IMR-90 (cell line): ENCODE measurements around the gene PLCD1. TPM values are rescaled to one million over a fixed set of nuclear protein-coding genes. Genes with fewer than 3 reads are reported as not detected.

ENCODE experiments used
- ATAC-seq: fragments of 200-7000 bp; cut with Tn5 transposase; 2 replicates; pipeline ENCODE4 v1.9.1; 2020; ENCODE audit warnings: low read depth, mild to moderate bottlenecking, moderate library complexity
- BruUV-seq: library from RNA; stranded (reverse); fragments of 400-500 nt; replicated peaks from 2 replicates; lab custom pipeline; 2021; lab: Mats Ljungman, UMichigan
- CTCF ChIA-PET: fragments of 300-600 bp; formaldehyde crosslinking; extraction: SDS; loops from one replicate; lab custom pipeline; 2021; ENCODE audit warnings: antibody characterized with exemption; lab: Yijun Ruan, JAX
- POLR2A ChIA-PET: fragments of 300-600 bp; sonication (Branson Sonifier 250); formaldehyde crosslinking; loops from one replicate; lab custom pipeline; 2022; ENCODE audit warnings: antibody characterized with exemption; ENCODE audit not compliant: unreplicated experiment; lab: Charles Lee
- DNase-seq: peaks from one replicate; pipeline ENCODE4 v3.0.0; 2013
- H2AFZ ChIP-seq: replicated peaks from 2 replicates; pipeline ENCODE3; 2013; ENCODE audit warnings: low read length, mild to moderate bottlenecking; ENCODE audit not compliant: poor library complexity
- H2AK5ac ChIP-seq: 2 replicates; pipeline ENCODE4 v1.6.1; 2013; ENCODE audit warnings: low read depth, low read length, inconsistent platforms
- H2AK9ac ChIP-seq: replicated peaks from 2 replicates; pipeline ENCODE3; 2013; ENCODE audit warnings: mild to moderate bottlenecking, low read depth, low read length, moderate library complexity; ENCODE audit not compliant: poor library complexity
- H2BK120ac ChIP-seq: 2 replicates; pipeline ENCODE4 v1.6.1; 2013; ENCODE audit warnings: low read depth, low read length, inconsistent platforms
- H2BK15ac ChIP-seq: 3 replicates; pipeline ENCODE4 v1.6.1; 2013; ENCODE audit warnings: low read depth, low read length, inconsistent platforms
- H2BK20ac ChIP-seq: 2 replicates; pipeline ENCODE4 v1.6.1; 2013; ENCODE audit warnings: low read depth, mild to moderate bottlenecking, inconsistent platforms, low read length, moderate library complexity
- H2BK5ac ChIP-seq: 2 replicates; pipeline ENCODE4 v1.6.1; 2013; ENCODE audit warnings: mild to moderate bottlenecking, low read depth, low read length, inconsistent platforms; ENCODE audit not compliant: poor library complexity, severe bottlenecking
- H3K14ac ChIP-seq: replicated peaks from 2 replicates; pipeline ENCODE4 v1.6.1; 2013; ENCODE audit warnings: low read depth, low read length, inconsistent platforms
- H3K18ac ChIP-seq: 2 replicates; pipeline ENCODE4 v1.6.1; 2013; ENCODE audit warnings: low read depth, low read length, control low read depth
- H3K23ac ChIP-seq: 2 replicates; pipeline ENCODE4 v1.6.1; 2013; ENCODE audit warnings: low read depth, low read length, inconsistent platforms
- H3K27ac ChIP-seq: 2 replicates; pipeline ENCODE4 v1.5.1; 2013; ENCODE audit warnings: mild to moderate bottlenecking, control low read depth, low read length; ENCODE audit not compliant: insufficient read depth
- H3K27me3 ChIP-seq: 2 replicates; pipeline ENCODE4 v1.6.1; 2013; ENCODE audit warnings: low read length; ENCODE audit not compliant: control insufficient read depth, insufficient read depth
- H3K36me3 ChIP-seq: 2 replicates; pipeline ENCODE4 v1.6.1; 2013; ENCODE audit warnings: low read length, mixed read lengths; ENCODE audit not compliant: control insufficient read depth, insufficient read depth
- H3K4ac ChIP-seq: 2 replicates; pipeline ENCODE4 v1.6.1; 2013; ENCODE audit warnings: low read depth, low read length, inconsistent platforms
- H3K4me1 ChIP-seq: 2 replicates; pipeline ENCODE4 v1.6.1; 2013; ENCODE audit warnings: low read length, mixed read lengths; ENCODE audit not compliant: control insufficient read depth, insufficient read depth
- H3K4me2 ChIP-seq: 2 replicates; pipeline ENCODE4 v1.6.1; 2013; ENCODE audit warnings: low read depth, mild to moderate bottlenecking, control low read depth, low read length, moderate library complexity
- H3K4me3 ChIP-seq: 2 replicates; pipeline ENCODE4 v1.5.1; 2013; ENCODE audit warnings: low read depth, mild to moderate bottlenecking, control low read depth, low read length, moderate library complexity; ENCODE audit not compliant: insufficient read depth
- H3K56ac ChIP-seq: 2 replicates; pipeline ENCODE4 v1.6.1; 2013; ENCODE audit warnings: low read length, inconsistent platforms; ENCODE audit not compliant: insufficient read depth; ENCODE audit errors: extremely low read depth
- H3K79me1 ChIP-seq, 2 experiments: 2 replicates each; pipeline ENCODE4 v1.6.1; 2013; ENCODE audit warnings: low read length in 2 of 2, inconsistent platforms in 1 of 2, low read depth in 1 of 2
- H3K9ac ChIP-seq: 2 replicates; pipeline ENCODE4 v1.6.1; 2013; ENCODE audit warnings: low read depth, low read length, control low read depth
- H3K9me1 ChIP-seq: 2 replicates; pipeline ENCODE4 v1.6.1; 2013; ENCODE audit warnings: low read length, inconsistent platforms; ENCODE audit not compliant: insufficient read depth
- H3K9me3 ChIP-seq: 2 replicates; pipeline ENCODE4 v1.6.1; 2013; ENCODE audit warnings: low read length; ENCODE audit not compliant: control insufficient read depth, insufficient read depth
- H4K20me1 ChIP-seq: 2 replicates; pipeline ENCODE4 v1.6.1; 2013; ENCODE audit warnings: low read length, inconsistent platforms; ENCODE audit not compliant: insufficient read depth
- H4K5ac ChIP-seq: 2 replicates; pipeline ENCODE4 v1.6.1; 2013; ENCODE audit warnings: mild to moderate bottlenecking, low read depth, low read length, control low read depth
- H4K8ac ChIP-seq, 2 experiments: 2 replicates each; pipeline ENCODE4 v1.6.1; 2013; ENCODE audit warnings: low read depth in 2 of 2, low read length in 2 of 2, control low read depth in 1 of 2, inconsistent platforms in 1 of 2
- H4K91ac ChIP-seq: 2 replicates; pipeline ENCODE4 v1.6.1; 2013; ENCODE audit warnings: low read depth, low read length, inconsistent platforms; ENCODE audit not compliant: insufficient read depth
- BHLHE40 ChIP-seq: fragments of 150-350 bp; IDR thresholded peaks from 2 replicates; pipeline ENCODE4 v1.6.1; 2016; ENCODE audit warnings: mild to moderate bottlenecking, low read depth, low read length
- CHD1 ChIP-seq: IDR thresholded peaks from 2 replicates; pipeline ENCODE4 v1.6.1; 2012; ENCODE audit warnings: low read depth, low read length, improper control_type of control experiment
- CTCF ChIP-seq: conservative IDR thresholded peaks from 2 replicates; pipeline ENCODE4 v1.5.1; 2012; ENCODE audit warnings: mild to moderate bottlenecking, low read depth, low read length, improper control_type of control experiment
- ELK1 ChIP-seq: fragments of 150-350 bp; IDR thresholded peaks from 2 replicates; pipeline ENCODE4 v1.6.1; 2016; ENCODE audit warnings: low read depth, mild to moderate bottlenecking, low read length, moderate library complexity, borderline replicate concordance
- MAFK ChIP-seq: IDR thresholded peaks from 2 replicates; pipeline ENCODE4 v1.6.1; 2012; ENCODE audit warnings: low read depth, low read length, improper control_type of control experiment
- MAZ ChIP-seq: IDR thresholded peaks from 2 replicates; pipeline ENCODE4 v1.6.1; 2012; ENCODE audit warnings: low read depth, mild to moderate bottlenecking, low read length, improper control_type of control experiment, moderate library complexity, borderline replicate concordance
- MXI1 ChIP-seq: IDR thresholded peaks from 2 replicates; pipeline ENCODE4 v1.6.1; 2012; ENCODE audit warnings: low read depth, mild to moderate bottlenecking, low read length, moderate library complexity, borderline replicate concordance
- NFE2L2 ChIP-seq: fragments of 150-350 bp; IDR thresholded peaks from 2 replicates; pipeline ENCODE4 v1.6.1; 2016; ENCODE audit warnings: low read depth, mild to moderate bottlenecking, low read length
- RAD21 ChIP-seq: IDR thresholded peaks from 2 replicates; pipeline ENCODE4 v1.6.1; 2012; ENCODE audit warnings: low read length, improper control_type of control experiment
- RFX5 ChIP-seq: IDR thresholded peaks from 2 replicates; pipeline ENCODE4 v1.8.0; 2012; ENCODE audit warnings: low read depth, mild to moderate bottlenecking, low read length, moderate library complexity
- SMC3 ChIP-seq: fragments of 150-350 bp; IDR thresholded peaks from 2 replicates; pipeline ENCODE4 v1.6.1; 2016; ENCODE audit warnings: low read depth, mild to moderate bottlenecking, antibody characterized with exemption, low read length, moderate library complexity
- USF2 ChIP-seq: fragments of 150-350 bp; IDR thresholded peaks from 2 replicates; pipeline ENCODE4 v1.6.1; 2017; ENCODE audit warnings: mild to moderate bottlenecking, antibody characterized with exemption, low read length, low read depth
- WGBS, 2 experiments: methylation state at CpG; one replicate each; pipeline versions ENCODE4 v1.1.5 to v1.1.7; 2013; ENCODE audit warnings: missing lambda C conversion rate in 2 of 2; ENCODE audit not compliant: insufficient read length in 1 of 2; ENCODE audit errors: extremely low coverage in 2 of 2; 5-methylcytosine and 5-hydroxymethylcytosine counted together
- dilution Hi-C: fragments of 300-500 bp; cut with HindIII; formaldehyde crosslinking; loops from one replicate; pipeline ENCODE4 v1.14.3; 2018; ENCODE audit warnings: low sequenced_read_pairs; ENCODE audit not compliant: unreplicated experiment
- in situ Hi-C: fragments of 300-500 bp; cut with MboI; formaldehyde crosslinking; loops from 3 replicates; pipeline ENCODE4 v1.14.3; 2019; ENCODE audit warnings: low sequenced_read_pairs, inconsistent platforms, mixed read lengths
- intact Hi-C: fragments of 100-400 bp; cut with micrococcal nuclease; formaldehyde crosslinking; loops from 2 replicates; pipeline ENCODE4 v1.10.0; 2022
- polyA plus RNA-seq, 3 experiments: library from polyadenylated mRNA; depleted of rRNA; stranded (reverse); fragments of >200 nt; gene quantifications; 2 replicates each; pipeline ENCODE4 v1.2.3, GENCODE V29; 2012; ENCODE audit warnings: low replicate concordance in 1 of 3
- total RNA-seq: library from RNA; depleted of rRNA; stranded (reverse); fragments of >200 nt; gene quantifications from 2 replicates; pipeline ENCODE4 v1.2.3, GENCODE V29; 2012

The PLCD1 gene
- total and polyA plus RNA-seq, 2 of the 4 experiments (the other 2 are of a cell fraction), result 14.9 to 16.3 TPM

- Histone ChIP-seq H3K23ac (no peak overlapping the region), H3K27me3 (no peaks in the 10 kb centered on the region; the same call in 1 of the 2 replicates), H2BK20ac (no peak overlapping the region), H2AK9ac (no peak overlapping the region), H2AK5ac (peak overlapping the region; percentile 57; the same call in 1 of the 2 replicates), H3K9me3 (no peaks in the 10 kb centered on the region), H4K91ac (no peak overlapping the region), H3K9ac (no peak overlapping the region), H3K14ac (no peak overlapping the region), H3K79me1 (peaks cover 3 to 19% of the 10 kb centered on the region in 2 experiments; a peak in 2 of 4 replicates), H4K20me1 (no peaks in the 10 kb centered on the region), H2BK15ac (no peak overlapping the region), H2BK5ac (no peak overlapping the region), H3K9me1 (peaks cover 15% of the 10 kb centered on the region), H3K18ac (no peak overlapping the region), H3K4me1 (peaks cover 12% of the 10 kb centered on the region), H3K4me2 (no peak overlapping the region), H3K36me3 (peaks cover 5% of the 10 kb centered on the region), H2AFZ (no peak overlapping the region), H4K8ac (no peak overlapping the region), H4K5ac (no peak overlapping the region), H3K4ac (no peak overlapping the region; the same call in 1 of the 2 replicates), H3K56ac (no peak overlapping the region), H3K4me3 (no peak overlapping the region), H2BK120ac (no peak overlapping the region), H3K27ac (no peak overlapping the region)
- ATAC-seq (no peak), DNase-seq (no peak)
- ChIA-PET CTCF (interaction anchor here (0.5 to 1.7 kb wide), 13 partner anchors 10 to 143 kb away, joined by 3 to 16 read pairs (median 3); no protein-coding TSS in a partner anchor), POLR2A (no interaction called here)
- intact Hi-C loops, result loop anchor here (1.0 kb wide), 1 partner anchor 141 kb away; no protein-coding TSS in a partner anchor
- WGBS, 2 experiments, result 79% methylated on average over 5 of the region's 10 CpGs; no CpG with 5 or more reads in 1 of the 2 experiments
- dilution Hi-C loops, result no loop called here
- in situ Hi-C loops, result no loop called here
- no TSS peak for BruUV-seq
- no peak for TF ChIP-seq BHLHE40
- TF ChIP-seq SMC3, result no peak
- TF ChIP-seq MXI1, result no peak
- TF ChIP-seq NFE2L2, result no peak
- TF ChIP-seq MAZ, result no peak
- no peak for TF ChIP-seq ELK1
- no peak for TF ChIP-seq USF2
- TF ChIP-seq CTCF, result no peak
- no peak for TF ChIP-seq RAD21
- TF ChIP-seq RFX5, result no peak
- no peak for TF ChIP-seq MAFK
- TF ChIP-seq CHD1, result no peak
Measured at GRCh38 chr3:37995652-37996641, 33.5 kb downstream of the PLCD1 start.
